Stimulated activated naive CD4-positive, alpha-beta T cell (primary cell): ENCODE data around the gene DDIT4.
"Not testable (repeated sequence)": the region's sequence is repeated elsewhere in the genome, so short reads cannot be mapped to it uniquely, and the experiment has no call there.

Experiments used
- DNase-seq, 6 experiments: peaks; one replicate each; lab custom pipeline; 2025; lab: John Stamatoyannopoulos, UW

The DDIT4 gene

DNA sequence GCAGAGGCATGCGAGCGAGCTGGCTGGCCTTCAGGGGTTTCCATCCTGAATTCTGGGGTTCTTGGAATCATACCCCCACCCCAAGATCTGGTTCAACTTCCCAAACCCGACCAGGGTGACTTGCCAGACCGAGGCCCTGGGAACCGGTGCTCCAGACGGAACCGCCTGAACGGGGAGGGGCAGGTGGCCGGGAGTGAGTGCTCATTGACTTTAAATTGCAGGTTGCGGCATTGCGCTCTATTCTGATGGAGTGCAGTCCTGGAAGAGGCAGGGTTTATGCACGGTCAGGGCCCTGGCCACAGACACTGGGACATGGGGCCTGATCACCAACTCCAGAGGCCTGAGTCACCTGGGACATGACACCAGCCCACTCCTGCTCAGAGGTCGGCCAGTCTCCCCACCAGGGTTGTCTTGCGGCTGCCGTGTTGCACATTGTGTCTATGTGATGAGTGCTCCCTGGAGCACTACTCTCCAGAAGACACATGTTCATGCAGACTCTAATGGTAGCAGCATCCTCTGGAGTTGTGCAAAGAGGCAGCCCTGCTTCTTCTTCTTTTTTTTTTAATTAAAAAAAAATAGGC is 5.8 kb upstream of the DDIT4 start:
- no peak for DNase-seq

GRCh38 chr10:72268475-72269200 is 5.1 kb upstream of the DDIT4 start:
- DNase-seq: not testable (repeated sequence)

DNA sequence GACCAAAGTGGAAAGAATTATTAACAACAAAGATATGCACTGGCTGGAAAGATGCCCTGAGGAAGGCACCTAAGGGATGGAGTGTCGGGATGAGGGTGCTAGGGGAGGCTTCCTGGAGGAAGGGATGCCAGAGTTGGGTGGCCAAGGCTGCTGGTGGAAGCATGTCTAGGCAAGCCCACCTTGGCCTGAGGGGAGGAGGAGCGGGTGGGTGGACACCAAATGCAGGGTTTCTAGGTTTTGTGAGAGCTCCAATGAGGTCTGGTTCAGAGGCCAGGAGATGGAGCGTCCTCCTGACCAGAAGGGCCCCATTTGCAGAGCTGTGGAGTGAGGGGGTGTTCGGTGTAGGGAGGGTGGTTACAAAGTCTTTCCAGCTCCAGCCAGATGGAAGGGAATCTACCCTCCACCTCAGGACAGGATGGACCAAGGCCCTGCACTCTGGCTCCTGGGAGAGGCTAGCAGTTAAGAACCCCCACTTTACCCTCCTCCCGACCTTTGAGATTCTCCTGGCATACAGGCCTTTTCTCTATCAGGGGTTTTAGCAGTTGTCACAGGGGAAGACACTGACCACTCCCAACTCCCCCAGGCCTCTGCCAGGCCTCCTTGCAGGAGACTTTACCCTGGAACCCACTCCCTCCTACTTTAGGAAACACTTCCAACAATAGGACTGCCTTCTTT is 3.0 kb upstream of the DDIT4 start:
- DNase-seq: no peak

- no peak for DNase-seq
Observed at GRCh38 chr10:72272689-72273409, 875 bp upstream of the DDIT4 start.

- peak in 1 of 6 experiments; percentile 69 for DNase-seq
Observed at GRCh38 chr10:72274213-72274729, 547 bp downstream of the DDIT4 start.

- peak; percentile 53 to 78 (median 64) for DNase-seq
Observed at GRCh38 chr10:72274730-72275350, 1.1 kb downstream of the DDIT4 start.

- DNase-seq: peak in 2 of 6 experiments; percentile 38 to 58
Observed at GRCh38 chr10:72275351-72276012, 1.8 kb downstream of the DDIT4 start.

DNA sequence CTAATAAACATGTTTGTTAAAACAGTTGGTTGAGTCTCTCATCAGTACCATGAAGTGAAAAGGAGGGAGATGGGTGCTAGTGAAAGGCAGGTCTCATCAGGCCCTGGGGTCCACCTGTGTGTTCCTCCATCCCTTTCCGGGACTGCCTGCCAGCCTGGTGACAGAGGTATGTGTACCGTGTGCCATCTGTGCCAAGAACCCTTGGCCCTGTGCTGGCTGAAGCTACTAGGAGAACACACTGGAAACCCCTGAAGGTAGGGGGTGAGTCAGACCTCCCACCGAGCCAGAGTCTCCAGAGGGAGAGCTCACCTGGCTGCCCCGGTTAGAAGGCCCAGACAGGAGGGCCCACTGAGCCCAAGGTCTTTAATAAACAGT is 2.3 kb downstream of the DDIT4 start:
- no peak for DNase-seq

DNA sequence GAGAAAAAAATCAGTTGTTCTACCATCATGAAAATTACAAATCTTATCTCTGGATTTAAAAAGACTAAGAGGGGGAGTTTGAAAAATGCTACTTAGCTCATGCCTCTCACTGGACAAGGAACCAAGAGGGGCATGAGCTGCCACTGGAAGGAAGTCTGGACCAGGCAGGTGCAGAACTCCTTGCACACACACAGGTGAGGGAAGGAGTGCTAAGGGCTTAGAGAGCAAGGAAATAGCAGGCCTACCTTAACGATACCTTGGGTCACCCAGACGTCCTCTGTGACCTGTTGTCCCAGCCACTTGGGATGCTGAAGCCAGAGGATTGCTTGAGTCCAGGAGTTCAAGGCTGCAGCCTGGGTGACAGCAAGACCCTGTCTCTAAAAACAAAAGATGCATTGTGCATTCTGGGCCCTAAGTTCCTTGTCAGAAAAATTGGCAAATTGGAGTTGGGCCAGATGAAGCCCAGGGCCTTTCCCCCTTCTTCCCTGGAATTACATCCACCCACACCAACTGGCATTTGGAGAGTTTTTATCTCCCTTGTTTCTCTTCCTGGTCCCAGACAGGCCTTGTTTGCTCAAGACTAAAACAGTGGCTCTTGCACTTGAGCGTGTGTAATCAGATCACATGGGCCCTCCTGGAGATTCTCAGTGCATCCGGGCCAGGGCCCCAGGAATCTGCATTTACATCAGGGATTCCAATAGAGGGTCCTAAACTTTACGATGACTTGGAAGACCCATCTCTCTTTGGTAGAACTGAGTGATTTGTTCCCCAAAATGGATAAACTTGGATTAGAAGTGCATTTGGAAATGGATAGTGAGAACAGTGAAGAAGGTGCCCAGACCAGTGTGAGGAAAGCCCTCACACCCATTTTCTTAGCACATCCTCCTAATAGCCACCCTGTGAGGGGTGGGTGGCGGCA is 3.0 kb downstream of the DDIT4 start:
- no peak for DNase-seq

GRCh38 chr10:72277340-72277995 is 3.7 kb downstream of the DDIT4 start:
- no peak for DNase-seq

DNA sequence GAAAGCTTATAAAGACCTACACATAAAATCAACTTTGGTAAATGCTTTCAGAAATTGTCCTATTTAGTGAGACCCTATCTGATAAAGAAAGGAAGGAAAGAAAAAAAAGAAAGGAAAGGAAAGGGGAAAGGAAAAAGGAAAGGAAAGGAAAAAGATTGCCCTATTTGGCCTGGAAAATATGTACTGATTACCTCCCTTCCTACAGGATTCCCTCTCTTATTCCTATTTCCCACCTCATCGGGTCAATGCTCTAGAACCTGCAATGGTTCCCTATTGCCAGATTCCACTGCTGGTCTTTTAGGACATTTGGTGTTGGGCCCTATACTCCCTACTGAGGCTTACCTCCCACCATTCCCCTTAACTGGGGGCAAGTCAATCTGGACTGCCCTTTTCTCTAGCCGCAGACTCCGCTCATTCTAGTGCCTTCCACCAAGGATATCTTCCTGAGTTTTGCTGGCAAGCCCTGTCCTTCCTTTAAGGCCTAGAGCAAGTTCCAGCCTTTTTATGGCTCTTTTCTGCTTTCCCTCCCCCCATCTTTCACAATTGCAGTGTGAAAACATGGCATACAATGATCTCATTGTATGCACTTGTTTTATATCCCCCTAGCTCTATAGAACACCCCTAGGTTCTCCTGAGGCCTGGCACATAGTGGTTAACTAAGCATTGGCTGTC is 4.4 kb downstream of the DDIT4 start:
- no peak for DNase-seq

DNA sequence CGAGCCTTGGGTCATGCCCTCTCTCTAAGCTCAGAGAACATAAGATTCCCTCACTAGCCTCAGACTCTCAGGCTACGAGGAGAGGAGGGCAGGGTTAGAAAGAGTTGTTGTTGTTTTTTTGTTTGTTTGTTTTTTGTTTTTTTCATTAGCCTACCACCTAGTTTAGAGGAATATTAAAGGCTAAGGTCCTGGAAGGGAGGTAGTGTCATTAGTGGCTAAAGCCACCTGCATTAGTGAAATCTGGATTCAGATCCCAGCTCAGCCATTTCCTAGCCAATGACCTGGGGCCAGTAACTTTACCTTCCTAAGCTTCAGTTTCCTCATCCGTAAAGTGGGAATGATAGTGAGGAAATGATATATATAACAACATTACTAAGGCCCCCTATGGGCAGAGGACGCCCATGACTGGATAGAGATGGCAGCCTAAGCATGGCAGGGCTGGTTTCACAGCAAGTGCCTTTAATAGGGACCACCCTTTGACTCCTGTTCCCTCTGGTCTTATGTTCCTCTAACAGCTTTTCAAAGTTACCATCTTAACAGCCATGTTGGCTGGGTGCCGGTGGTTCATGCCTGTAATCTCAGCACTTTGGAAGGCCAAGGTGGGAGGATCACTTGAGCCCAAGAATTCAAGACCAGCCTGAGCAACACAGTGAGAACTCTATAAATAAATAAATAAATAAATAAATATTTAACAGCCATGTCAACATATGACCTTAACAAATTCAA is 5.1 kb downstream of the DDIT4 start:
- DNase-seq: no peak

GRCh38 chr10:72279587-72279986 is 5.9 kb downstream of the DDIT4 start:
- not testable (repeated sequence) for DNase-seq

DNA sequence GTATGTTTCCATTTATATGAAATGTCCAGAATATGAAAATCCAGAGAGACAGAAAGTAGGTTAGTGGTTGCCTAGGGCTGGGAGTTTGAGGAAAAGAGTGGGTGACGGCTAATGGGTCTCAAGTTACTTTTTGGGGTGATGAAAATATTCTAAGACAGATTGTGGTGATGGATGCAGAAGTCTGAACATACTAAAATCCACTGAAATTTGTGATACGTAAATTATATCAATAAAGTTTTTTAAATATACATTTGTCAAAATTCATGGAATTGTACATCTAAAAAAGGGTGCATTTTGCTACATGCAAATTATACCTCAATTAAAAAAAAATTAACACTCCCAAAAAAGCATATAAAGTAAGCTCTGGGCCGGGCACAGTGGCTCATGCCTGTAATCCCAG is 9.4 kb downstream of the DDIT4 start:
- no peak for DNase-seq

GRCh38 chr10:72285972-72286521 is 12.3 kb downstream of the DDIT4 start:
- no peak for DNase-seq

DNA sequence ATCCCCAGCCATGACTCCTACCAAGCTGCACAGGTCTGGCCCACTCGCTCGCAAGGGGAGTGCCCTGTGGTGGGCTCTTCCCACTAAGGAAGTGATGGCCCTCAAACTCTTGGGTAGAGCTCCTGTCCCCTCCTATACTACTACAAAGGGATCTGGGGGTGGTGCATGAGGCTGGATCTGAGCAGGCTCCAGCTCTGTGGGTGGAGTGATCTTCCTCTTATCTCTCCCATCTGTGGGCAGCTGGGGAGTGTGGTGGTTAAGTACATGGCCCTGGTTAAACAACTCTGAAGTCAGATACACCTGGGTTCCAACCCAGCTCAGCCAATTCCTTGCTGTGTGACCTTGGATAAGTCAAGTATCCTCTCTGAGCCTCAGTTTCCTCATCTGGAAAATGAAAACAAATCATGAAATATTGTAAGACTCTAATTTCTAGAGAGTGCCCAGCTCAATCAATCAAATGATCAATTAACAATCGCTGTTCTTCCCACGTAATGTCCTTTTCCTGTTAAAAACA is 17.4 kb downstream of the DDIT4 start:
- DNase-seq: peak in 2 of 6 experiments; percentile 29 to 42

DNA sequence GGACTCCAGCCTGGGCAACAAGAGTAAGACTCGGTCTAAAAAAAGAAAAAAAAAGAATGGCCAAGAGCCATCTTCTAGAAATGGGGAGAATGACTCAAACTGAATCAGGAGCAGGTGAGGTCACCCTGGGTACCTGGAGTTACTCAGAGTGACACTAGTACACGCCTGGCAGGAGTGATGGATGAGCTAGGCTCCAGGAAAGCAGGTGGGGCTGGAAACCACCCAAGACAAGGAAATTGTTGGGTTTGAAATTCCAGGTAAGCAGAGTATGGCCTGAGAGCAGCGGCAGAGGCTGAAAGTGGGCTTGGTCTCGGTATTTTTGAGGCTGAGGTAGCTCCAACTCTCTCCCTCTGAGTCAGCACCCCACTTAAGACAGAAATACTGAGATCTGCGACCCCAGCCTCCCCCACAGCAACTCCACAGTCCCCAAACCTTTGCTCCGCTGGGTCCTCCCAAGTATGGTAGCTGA is 18.5 kb downstream of the DDIT4 start:
- DNase-seq: no peak
